Activated naive CD8-positive, alpha-beta T cell treated with anti-CD3 and anti-CD28 coated beads for 36 hours (primary cell): ENCODE results near the gene ICA1L. TPM values are rescaled to one million over a fixed set of nuclear protein-coding genes. Genes with fewer than 3 reads are reported as not detected.
A peak's percentile ranks its signal among the peaks of the same experiment; 100 is the strongest.
"Not testable (repeated sequence)": the region's sequence is repeated elsewhere in the genome, so short reads cannot be mapped to it uniquely, and the experiment has no call there.

Experiments
- DNase-seq: peaks from one replicate; pipeline ENCODE4 v3.0.0; 2021
- H3K27ac Mint-ChIP-seq: one replicate; pipeline ENCODE4 v1.8.0; 2022; ENCODE audit warnings: mild to moderate bottlenecking, moderate library complexity, mixed read lengths
- H3K27me3 Mint-ChIP-seq: one replicate; pipeline ENCODE4 v1.8.0; 2022; ENCODE audit warnings: mild to moderate bottlenecking, mixed read lengths
- H3K36me3 Mint-ChIP-seq: one replicate; pipeline ENCODE4 v1.8.0; 2021; ENCODE audit warnings: mild to moderate bottlenecking, mixed read lengths
- H3K4me1 Mint-ChIP-seq: one replicate; pipeline ENCODE4 v1.8.0; 2021; ENCODE audit warnings: mixed read lengths
- H3K4me3 Mint-ChIP-seq: one replicate; pipeline ENCODE4 v1.8.0; 2022; ENCODE audit warnings: mild to moderate bottlenecking, moderate library complexity, mixed read lengths
- H3K9me3 Mint-ChIP-seq: one replicate; pipeline ENCODE4 v1.8.0; 2022; ENCODE audit warnings: mixed read lengths
- total RNA-seq, 2 experiments: library from RNA; stranded (reverse); gene quantifications; one replicate each; pipeline ENCODE4 v1.2.3, GENCODE V29; 2021

The ICA1L gene
- total RNA-seq = 1 to 10 TPM; 7.5 to 8.0 TPM

- H3K4me3 Mint-ChIP-seq = peak within 1 kb of the TSS; percentile 92
- H3K9me3 Mint-ChIP-seq = no peaks in the 10 kb centered on the region
- peaks cover 10% of the 10 kb centered on the region for H3K4me1 Mint-ChIP-seq
- H3K27ac Mint-ChIP-seq = peak within 1 kb of the TSS; percentile 86
- peak; percentile 74 for DNase-seq
- H3K36me3 Mint-ChIP-seq = no peaks in the 10 kb centered on the region
- H3K27me3 Mint-ChIP-seq = no peaks in the 10 kb centered on the region
These were observed at the start of gene ICA1L for GRCh38 chr2:202871300-202872141. TSS of gene ICA1L (minus strand) at chr2:202871766. CDS start at chr2:202829009, 42,757 bp downstream.

DNA sequence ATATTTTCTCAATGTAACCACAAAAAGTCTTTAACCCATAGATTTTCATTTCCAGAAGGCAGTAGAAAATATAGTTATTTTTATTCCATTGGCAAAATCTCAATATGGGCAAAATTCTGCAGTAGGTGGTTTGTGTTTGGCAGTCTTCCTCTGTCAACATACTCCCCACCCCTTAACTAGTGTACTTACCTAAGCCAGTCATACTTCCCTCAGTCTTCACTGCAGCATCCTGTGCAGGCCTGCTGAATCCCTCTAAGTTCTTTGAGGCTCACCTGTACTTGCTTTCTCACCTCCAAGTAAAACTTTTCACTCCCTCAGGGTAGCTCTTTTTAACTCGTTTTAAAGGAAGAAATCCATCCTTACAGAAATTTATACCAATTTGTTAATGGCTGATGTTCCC is 47.3 kb upstream of the ICA1L start:
- DNase-seq = no peak
- Mint-ChIP-seq H3K9me3 (no peaks in the 10 kb centered on the region), H3K27ac (no peak overlapping the region), H3K4me1 (peaks cover 8% of the 10 kb centered on the region), H3K36me3 (peaks cover 10% of the 10 kb centered on the region), H3K27me3 (no peaks in the 10 kb centered on the region), H3K4me3 (no peak overlapping the region)

DNA sequence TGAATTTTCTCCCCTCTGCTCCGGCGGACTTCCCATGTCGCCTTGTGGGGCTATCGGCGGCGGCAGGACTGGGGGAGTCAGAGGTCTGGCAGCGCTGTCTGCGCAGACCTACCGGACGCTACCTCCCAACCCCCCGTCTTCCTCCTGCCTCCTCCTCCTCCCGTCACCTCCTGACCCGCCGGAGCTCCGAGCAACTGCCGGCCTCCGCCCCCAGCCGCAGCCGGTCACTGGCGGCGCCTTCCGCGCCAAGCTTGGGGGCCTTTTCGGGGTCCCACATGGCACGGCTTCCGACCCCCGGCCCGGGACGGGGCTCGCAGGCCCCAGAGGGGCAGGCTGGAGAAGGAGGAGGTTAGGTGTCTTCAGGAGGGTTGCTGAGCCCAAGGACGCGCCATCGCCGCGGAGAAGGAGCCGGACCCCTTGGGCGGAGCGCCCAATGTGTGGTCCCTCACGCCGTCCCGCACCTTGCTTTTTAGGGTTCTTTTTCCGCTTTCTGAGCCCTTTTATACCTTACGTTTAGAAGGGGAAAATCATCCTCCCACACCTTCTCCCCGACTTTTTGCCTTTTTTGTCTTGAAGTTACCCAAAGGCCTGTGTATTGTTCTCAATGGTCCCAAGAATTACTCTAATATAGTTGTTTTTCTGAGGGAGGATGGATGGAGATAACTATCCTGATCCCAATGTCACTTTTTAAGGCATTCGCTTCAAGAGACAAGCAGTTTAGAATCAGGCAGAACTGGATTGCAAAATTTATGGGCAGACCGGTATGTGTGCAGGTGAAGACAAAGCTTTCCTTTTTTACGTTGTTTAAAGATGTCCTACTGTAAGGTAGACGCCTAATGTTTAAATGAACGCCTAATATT is 41.0 kb upstream of the ICA1L start:
- H3K27me3 Mint-ChIP-seq, H3K9me3 Mint-ChIP-seq: not testable (repeated sequence)
- H3K27ac Mint-ChIP-seq = peak overlapping the region; percentile 99
- peaks cover 25% of the 10 kb centered on the region for H3K4me1 Mint-ChIP-seq
- DNase-seq = peak; percentile 13
- H3K36me3 Mint-ChIP-seq = peaks cover 21% of the 10 kb centered on the region
- H3K4me3 Mint-ChIP-seq = peak overlapping the region; percentile 96

GRCh38 chr2:202911512-202912341 is 40.2 kb upstream of the ICA1L start, which contains the start of the genes CARF and WDR12:
TSS of gene CARF (plus strand) at chr2:202912275. CDS start at chr2:202941903, 29,628 bp downstream.
TSS of gene WDR12 (minus strand) at chr2:202911673. CDS start at chr2:202911476, 197 bp downstream.
- Mint-ChIP-seq H3K36me3 (peaks cover 25% of the 10 kb centered on the region), H3K9me3 (no peaks in the 10 kb centered on the region), H3K27ac (peak within 1 kb of the TSS; percentile 99), H3K4me1 (peaks cover 28% of the 10 kb centered on the region), H3K4me3 (peak within 1 kb of the TSS; percentile 96), H3K27me3 (no peaks in the 10 kb centered on the region)
- peak; percentile 89 for DNase-seq

- H3K9me3 Mint-ChIP-seq = no peaks in the 10 kb centered on the region
- DNase-seq = no peak
- peaks cover 28% of the 10 kb centered on the region for H3K4me1 Mint-ChIP-seq
- H3K27ac Mint-ChIP-seq = peak overlapping the region; percentile 99
- peaks cover 29% of the 10 kb centered on the region for H3K36me3 Mint-ChIP-seq
- H3K27me3 Mint-ChIP-seq = no peaks in the 10 kb centered on the region
- H3K4me3 Mint-ChIP-seq = peak overlapping the region; percentile 96
These were observed 39.6 kb upstream of the ICA1L start for GRCh38 chr2:202911203-202911511.

DNA sequence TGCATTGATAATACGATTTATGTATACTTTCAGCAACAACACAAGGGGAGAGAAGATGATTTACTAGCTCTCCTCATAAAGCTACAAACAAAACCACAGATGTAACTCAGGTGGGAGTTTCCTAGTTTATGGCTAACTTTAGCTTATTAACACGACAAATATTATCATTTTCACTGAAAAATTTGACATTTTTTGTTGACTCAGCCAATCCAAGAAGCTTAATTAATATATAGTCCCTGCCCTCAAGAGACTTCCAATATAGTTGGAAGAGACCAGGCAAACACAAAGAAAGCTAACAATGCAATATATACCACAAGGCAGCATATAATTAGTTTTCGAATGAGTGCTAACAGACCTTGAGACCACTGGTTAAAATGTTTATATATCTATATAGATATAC is 39.1 kb upstream of the ICA1L start:
- Mint-ChIP-seq H3K27ac (peak overlapping the region; percentile 38), H3K27me3 (no peaks in the 10 kb centered on the region), H3K4me3 (peak overlapping the region; percentile 96), H3K4me1 (peaks cover 28% of the 10 kb centered on the region), H3K9me3 (peaks cover under 1% of the 10 kb centered on the region), H3K36me3 (peaks cover 32% of the 10 kb centered on the region)
- DNase-seq = no peak

DNA sequence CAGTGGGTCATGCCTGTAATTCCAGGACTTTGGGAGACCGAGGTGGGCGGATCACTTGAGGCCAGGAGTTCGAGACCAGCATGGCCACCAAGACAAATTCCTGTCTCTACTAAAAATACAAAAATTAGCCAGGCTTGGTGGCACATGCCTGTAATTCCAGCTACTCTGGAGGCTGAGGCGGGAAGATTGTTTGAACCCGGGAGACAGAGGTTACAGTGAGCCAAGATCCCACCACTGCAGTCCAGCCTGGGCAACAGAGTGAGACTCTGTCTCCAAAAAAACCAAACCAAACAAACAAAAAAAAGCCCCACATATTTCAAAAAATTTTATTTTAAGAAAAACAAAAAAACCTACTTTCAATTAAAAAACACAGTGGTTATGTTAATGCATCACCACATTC is 38.7 kb upstream of the ICA1L start:
- H3K4me3 Mint-ChIP-seq = peak overlapping the region; percentile 96
- H3K27ac Mint-ChIP-seq = peak overlapping the region; percentile 38
- not testable (repeated sequence) for H3K27me3 Mint-ChIP-seq, H3K9me3 Mint-ChIP-seq, DNase-seq
- peaks cover 28% of the 10 kb centered on the region for H3K4me1 Mint-ChIP-seq
- peaks cover 37% of the 10 kb centered on the region for H3K36me3 Mint-ChIP-seq

DNA sequence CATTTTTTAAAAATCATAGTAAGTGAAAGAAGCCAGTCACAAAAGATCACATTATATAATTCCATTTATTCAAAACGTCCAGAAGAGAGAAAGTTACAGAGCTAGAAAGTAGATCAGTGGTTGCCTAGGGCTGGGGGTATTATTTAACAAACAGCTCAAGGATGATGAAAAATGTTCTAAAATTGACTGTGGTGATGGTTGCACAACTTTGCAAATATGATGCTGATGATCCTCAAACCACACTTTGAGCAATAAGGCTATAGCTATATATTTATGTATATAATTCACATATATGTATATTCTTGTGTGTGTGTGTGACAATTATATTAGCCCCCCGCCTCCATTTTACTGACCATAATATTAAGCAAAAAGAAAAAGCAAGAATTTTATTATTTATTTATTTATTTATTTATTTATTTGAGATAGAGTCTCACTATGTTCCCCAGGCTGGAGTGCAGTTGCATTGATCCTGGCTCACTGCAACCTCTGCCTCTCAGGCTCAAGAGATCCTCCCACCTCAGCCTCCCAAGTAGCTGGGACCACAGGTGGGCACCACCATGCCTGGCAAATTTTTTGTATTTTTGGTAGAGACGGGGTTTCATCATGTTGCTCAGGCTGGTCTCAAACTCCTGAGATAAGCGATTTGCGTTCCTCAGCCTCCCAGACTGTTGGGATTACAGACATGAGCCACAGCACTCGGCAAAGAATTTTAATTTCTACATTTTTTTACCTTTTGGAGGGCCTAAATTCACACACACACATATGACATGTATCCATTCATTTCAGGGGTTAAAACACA is 38.0 kb upstream of the ICA1L start:
- peak overlapping the region; percentile 5 for H3K27ac Mint-ChIP-seq
- H3K4me1 Mint-ChIP-seq = peaks cover 30% of the 10 kb centered on the region
- H3K9me3 Mint-ChIP-seq = peaks cover 6% of the 10 kb centered on the region
- H3K36me3 Mint-ChIP-seq = peaks cover 43% of the 10 kb centered on the region
- DNase-seq = no peak
- H3K27me3 Mint-ChIP-seq = no peaks in the 10 kb centered on the region
- H3K4me3 Mint-ChIP-seq = peak overlapping the region; percentile 96

DNA sequence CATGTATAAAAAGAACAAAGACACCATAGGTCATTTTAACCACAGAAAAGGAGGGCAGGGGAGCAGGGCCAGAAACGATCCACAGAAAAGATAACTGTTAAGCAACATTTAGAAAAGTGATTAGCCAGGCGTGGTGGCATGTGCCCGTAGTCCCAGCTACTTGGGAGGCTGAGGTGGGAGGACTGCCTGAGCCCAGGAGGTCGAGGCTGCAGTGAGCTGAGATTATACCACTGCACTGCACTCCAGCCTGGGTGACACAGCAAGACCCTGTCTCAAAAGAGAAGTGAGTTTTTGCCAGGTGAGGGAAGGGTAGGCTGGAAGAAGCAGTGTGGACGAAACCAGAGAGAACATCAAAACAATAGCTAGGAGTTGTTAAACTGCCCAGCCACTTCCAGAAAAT is 36.6 kb upstream of the ICA1L start:
- peaks cover 10% of the 10 kb centered on the region for H3K9me3 Mint-ChIP-seq
- no peak overlapping the region for H3K27ac Mint-ChIP-seq
- no peaks in the 10 kb centered on the region for H3K27me3 Mint-ChIP-seq
- DNase-seq = no peak
- no peak overlapping the region for H3K4me3 Mint-ChIP-seq
- H3K36me3 Mint-ChIP-seq = peaks cover 53% of the 10 kb centered on the region
- H3K4me1 Mint-ChIP-seq = peaks cover 31% of the 10 kb centered on the region

- Mint-ChIP-seq H3K9me3 (peaks cover 10% of the 10 kb centered on the region), H3K4me1 (peaks cover 33% of the 10 kb centered on the region), H3K36me3 (peaks cover 56% of the 10 kb centered on the region)
- not testable (repeated sequence) for H3K27me3 Mint-ChIP-seq, H3K27ac Mint-ChIP-seq, H3K4me3 Mint-ChIP-seq, DNase-seq
These were observed 33.9 kb upstream of the ICA1L start for GRCh38 chr2:202905507-202905906.

- Mint-ChIP-seq H3K27ac (no peak overlapping the region), H3K4me3 (no peak overlapping the region), H3K9me3 (no peaks in the 10 kb centered on the region), H3K36me3 (peaks cover 27% of the 10 kb centered on the region), H3K27me3 (no peaks in the 10 kb centered on the region), H3K4me1 (no peaks in the 10 kb centered on the region)
- DNase-seq = no peak
These were observed 13.6 kb upstream of the ICA1L start for GRCh38 chr2:202885190-202885589.

DNA sequence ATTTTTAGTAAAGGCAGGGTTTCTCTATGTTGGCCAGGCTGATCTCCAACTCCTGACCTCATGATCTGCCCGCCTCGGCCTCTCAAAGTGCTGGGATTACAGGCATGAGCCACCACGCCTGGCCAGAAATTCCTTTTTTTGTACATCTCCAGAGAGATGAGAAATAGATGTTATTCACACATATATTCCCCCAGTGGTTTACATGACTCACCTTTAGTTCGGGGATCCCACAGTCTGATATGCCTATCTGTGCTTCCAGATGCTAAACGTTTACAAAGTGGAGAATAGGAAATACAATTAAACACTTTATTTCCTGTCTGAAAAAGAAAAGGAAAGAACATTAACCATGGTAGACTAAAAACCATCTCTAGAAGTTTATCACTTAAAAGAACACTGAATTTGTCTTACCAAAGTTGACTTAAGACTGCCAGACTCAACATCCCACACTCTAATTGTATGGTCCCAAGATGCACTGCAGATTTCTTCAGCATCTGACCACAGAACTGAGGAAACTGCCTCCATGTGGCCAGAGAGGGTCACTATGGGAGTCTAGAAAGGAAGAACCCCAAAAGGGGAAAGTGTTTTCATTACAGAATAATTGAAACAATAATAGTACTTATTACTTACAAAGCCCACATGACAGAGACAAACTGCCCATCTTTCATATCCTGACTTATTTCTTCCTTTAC is 12.6 kb upstream of the ICA1L start:
- no peak for DNase-seq
- H3K27ac Mint-ChIP-seq = no peak overlapping the region
- no peak overlapping the region for H3K4me3 Mint-ChIP-seq
- peaks cover 31% of the 10 kb centered on the region for H3K36me3 Mint-ChIP-seq
- no peaks in the 10 kb centered on the region for H3K27me3 Mint-ChIP-seq
- no peaks in the 10 kb centered on the region for H3K9me3 Mint-ChIP-seq
- H3K4me1 Mint-ChIP-seq = no peaks in the 10 kb centered on the region

GRCh38 chr2:202881570-202881969 is 10.0 kb upstream of the ICA1L start:
- Mint-ChIP-seq H3K27ac (no peak overlapping the region), H3K4me1 (no peaks in the 10 kb centered on the region), H3K36me3 (peaks cover 29% of the 10 kb centered on the region), H3K4me3 (no peak overlapping the region), H3K27me3 (no peaks in the 10 kb centered on the region), H3K9me3 (no peaks in the 10 kb centered on the region)
- DNase-seq = no peak
